Panc1 (cell line): ENCODE results near the gene CCDC60. TPM values are rescaled to one million over a fixed set of nuclear protein-coding genes. Genes with fewer than 3 reads are reported as not detected.

Experiments used
- ATAC-seq: fragments of 200-7000 bp; cut with Tn5 transposase; 2 replicates; pipeline ENCODE4 v1.9.1; 2020; ENCODE audit warnings: mild to moderate bottlenecking, moderate library complexity
- BruUV-seq: library from RNA; stranded (reverse); fragments of 400-500 nt; replicated peaks from 2 replicates; lab custom pipeline; 2021; lab: Mats Ljungman, UMichigan
- CTCF ChIA-PET: fragments of 300-600 bp; sonication (Branson Sonifier 250); formaldehyde crosslinking; loops from one replicate; lab custom pipeline; 2022; ENCODE audit warnings: antibody characterized with exemption; lab: Charles Lee
- POLR2A ChIA-PET: fragments of 300-600 bp; sonication (Branson Sonifier 250); formaldehyde crosslinking; loops from one replicate; lab custom pipeline; 2022; ENCODE audit warnings: antibody characterized with exemption; lab: Charles Lee
- DNase-seq: peaks from one replicate; pipeline ENCODE4 v3.0.0-alpha.2; 2010; ENCODE audit warnings: low read depth, low spot score
- H3K27ac ChIP-seq: 2 replicates; pipeline ENCODE4 v1.5.1; 2011; ENCODE audit warnings: mild to moderate bottlenecking, low read length, inconsistent platforms
- H3K27me3 ChIP-seq: fragments of 200-500 bp; sonication (Bioruptor generic); 2 replicates; pipeline ENCODE4 v1.6.0; 2014; ENCODE audit warnings: low read length, inconsistent platforms; ENCODE audit not compliant: control insufficient read depth, insufficient read depth
- H3K36me3 ChIP-seq: fragments of 200-500 bp; sonication (Bioruptor generic); 2 replicates; pipeline ENCODE4 v1.5.1; 2014; ENCODE audit warnings: inconsistent platforms, mild to moderate bottlenecking, low read length, moderate library complexity; ENCODE audit not compliant: control insufficient read depth, insufficient read depth
- H3K4me1 ChIP-seq: 2 replicates; pipeline ENCODE4 v1.5.1; 2011; ENCODE audit warnings: inconsistent platforms, mild to moderate bottlenecking, low read length, moderate library complexity; ENCODE audit not compliant: control insufficient read depth, insufficient read depth
- H3K4me3 ChIP-seq, 2 experiments: 2 replicates each; pipeline ENCODE4 v1.5.1; 2011 to 2012; ENCODE audit warnings: low read depth in 2 of 2, low read length in 2 of 2, mild to moderate bottlenecking in 2 of 2, inconsistent platforms in 1 of 2, moderate library complexity in 1 of 2
- H3K9me3 ChIP-seq: fragments of 200-500 bp; sonication (Bioruptor generic); 2 replicates; pipeline ENCODE4 v1.5.1; 2014; ENCODE audit warnings: low read depth, mild to moderate bottlenecking, inconsistent platforms, low read length, moderate library complexity; ENCODE audit not compliant: control insufficient read depth, insufficient read depth
- POLR2AphosphoS5 ChIP-seq: IDR thresholded peaks from 2 replicates; pipeline ENCODE4 v1.6.1; 2012; ENCODE audit warnings: mild to moderate bottlenecking, low read depth, low read length, moderate library complexity
- SIN3A ChIP-seq: IDR thresholded peaks from 2 replicates; pipeline ENCODE4 v1.6.1; 2012; ENCODE audit warnings: low read depth, mild to moderate bottlenecking, low read length, moderate library complexity, borderline replicate concordance; ENCODE audit not compliant: insufficient read depth
- TCF7L2 ChIP-seq: IDR thresholded peaks from 2 replicates; pipeline ENCODE4 v1.6.1; 2011; ENCODE audit warnings: mild to moderate bottlenecking, low read depth, low read length, inconsistent platforms
- in situ Hi-C: cut with HindIII; loops from 2 replicates; pipeline ENCODE4 v1.10.0; 2016; ENCODE audit warnings: low sequenced_read_pairs, low pct_unique_long_range_greater_than_20kb
- intact Hi-C: fragments of 100-400 bp; cut with micrococcal nuclease; formaldehyde crosslinking; loops from one replicate; pipeline ENCODE4 v1.10.0; 2022; ENCODE audit not compliant: unreplicated experiment
- total RNA-seq: library from RNA; stranded (reverse); gene quantifications from one replicate; pipeline ENCODE4 v1.2.1, GENCODE V29; 2021; ENCODE audit not compliant: unreplicated experiment
- TF ChIP-seq, protein P1 (sequence below), 2 experiments: IDR thresholded peaks; 2 replicates each; pipeline ENCODE4 v1.6.1; 2011 to 2012; ENCODE audit warnings: low read depth in 2 of 2, control low read depth in 1 of 2, low read length in 1 of 2, mild to moderate bottlenecking in 1 of 2, moderate library complexity in 1 of 2; ENCODE audit not compliant: insufficient read depth in 1 of 2
- TF ChIP-seq, protein P2 (sequence below): fragments of 450-650 bp; IDR thresholded peaks from 2 replicates; pipeline ENCODE4 v1.5.1; 2017; ENCODE audit warnings: mild to moderate bottlenecking

CCDC60 gene
- total RNA-seq, 1 experiment from 2014 or later = not detected

DNA sequence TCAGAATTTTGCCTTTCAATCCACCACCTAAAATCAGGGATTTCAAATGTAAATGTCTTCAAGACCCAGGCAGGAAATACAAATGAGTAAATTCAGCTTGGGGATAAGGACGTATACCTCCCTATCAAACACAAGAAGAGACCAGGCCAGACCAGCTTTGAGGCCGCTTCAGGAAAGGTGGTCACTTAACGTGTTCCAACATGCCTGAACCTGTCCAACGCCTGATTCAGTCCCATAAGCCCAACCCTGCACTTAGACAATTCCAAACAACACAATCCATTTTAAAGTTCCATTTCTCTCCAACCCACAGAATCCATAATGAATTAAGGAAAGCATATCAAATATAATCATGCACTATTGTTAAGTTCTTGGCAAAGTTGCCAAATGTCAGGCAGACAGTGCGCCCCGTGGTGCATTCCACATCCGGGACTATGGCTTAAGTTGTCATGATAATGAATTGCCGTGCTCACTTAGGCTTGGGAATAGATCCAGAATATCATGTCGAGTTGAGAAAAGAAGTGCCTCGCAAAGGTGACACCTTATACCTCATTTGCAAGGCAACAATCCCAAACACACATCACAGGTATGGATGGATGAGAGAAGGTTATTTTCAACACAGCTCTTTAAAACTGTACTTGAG is 35.5 kb downstream of the CCDC60 start:
- intact Hi-C loops = no loop called here
- Histone ChIP-seq H3K27ac (no peak overlapping the region), H3K4me1 (no peaks in the 10 kb centered on the region), H3K9me3 (no peaks in the 10 kb centered on the region), H3K4me3 (no peak overlapping the region), H3K36me3 (no peaks in the 10 kb centered on the region), H3K27me3 (peaks cover 11% of the 10 kb centered on the region)
- no peak for DNase-seq
- ChIA-PET POLR2A (no interaction called here), CTCF (no interaction called here)
- no peak for ATAC-seq
- BruUV-seq = no TSS peak
- in situ Hi-C loops = no loop called here
- TF ChIP-seq POLR2AphosphoS5 (no peak), TCF7L2 (no peak), SIN3A (no peak)
- TF ChIP-seq, protein P1, sequence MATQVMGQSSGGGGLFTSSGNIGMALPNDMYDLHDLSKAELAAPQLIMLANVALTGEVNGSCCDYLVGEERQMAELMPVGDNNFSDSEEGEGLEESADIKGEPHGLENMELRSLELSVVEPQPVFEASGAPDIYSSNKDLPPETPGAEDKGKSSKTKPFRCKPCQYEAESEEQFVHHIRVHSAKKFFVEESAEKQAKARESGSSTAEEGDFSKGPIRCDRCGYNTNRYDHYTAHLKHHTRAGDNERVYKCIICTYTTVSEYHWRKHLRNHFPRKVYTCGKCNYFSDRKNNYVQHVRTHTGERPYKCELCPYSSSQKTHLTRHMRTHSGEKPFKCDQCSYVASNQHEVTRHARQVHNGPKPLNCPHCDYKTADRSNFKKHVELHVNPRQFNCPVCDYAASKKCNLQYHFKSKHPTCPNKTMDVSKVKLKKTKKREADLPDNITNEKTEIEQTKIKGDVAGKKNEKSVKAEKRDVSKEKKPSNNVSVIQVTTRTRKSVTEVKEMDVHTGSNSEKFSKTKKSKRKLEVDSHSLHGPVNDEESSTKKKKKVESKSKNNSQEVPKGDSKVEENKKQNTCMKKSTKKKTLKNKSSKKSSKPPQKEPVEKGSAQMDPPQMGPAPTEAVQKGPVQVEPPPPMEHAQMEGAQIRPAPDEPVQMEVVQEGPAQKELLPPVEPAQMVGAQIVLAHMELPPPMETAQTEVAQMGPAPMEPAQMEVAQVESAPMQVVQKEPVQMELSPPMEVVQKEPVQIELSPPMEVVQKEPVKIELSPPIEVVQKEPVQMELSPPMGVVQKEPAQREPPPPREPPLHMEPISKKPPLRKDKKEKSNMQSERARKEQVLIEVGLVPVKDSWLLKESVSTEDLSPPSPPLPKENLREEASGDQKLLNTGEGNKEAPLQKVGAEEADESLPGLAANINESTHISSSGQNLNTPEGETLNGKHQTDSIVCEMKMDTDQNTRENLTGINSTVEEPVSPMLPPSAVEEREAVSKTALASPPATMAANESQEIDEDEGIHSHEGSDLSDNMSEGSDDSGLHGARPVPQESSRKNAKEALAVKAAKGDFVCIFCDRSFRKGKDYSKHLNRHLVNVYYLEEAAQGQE (IDR thresholded peaks at IDR 0.05; ENCODE audit: insufficient read depth in 1 of 2, low read depth in 2 of 2, low read length in 1 of 2) = no peak
- TF ChIP-seq, protein P2, sequence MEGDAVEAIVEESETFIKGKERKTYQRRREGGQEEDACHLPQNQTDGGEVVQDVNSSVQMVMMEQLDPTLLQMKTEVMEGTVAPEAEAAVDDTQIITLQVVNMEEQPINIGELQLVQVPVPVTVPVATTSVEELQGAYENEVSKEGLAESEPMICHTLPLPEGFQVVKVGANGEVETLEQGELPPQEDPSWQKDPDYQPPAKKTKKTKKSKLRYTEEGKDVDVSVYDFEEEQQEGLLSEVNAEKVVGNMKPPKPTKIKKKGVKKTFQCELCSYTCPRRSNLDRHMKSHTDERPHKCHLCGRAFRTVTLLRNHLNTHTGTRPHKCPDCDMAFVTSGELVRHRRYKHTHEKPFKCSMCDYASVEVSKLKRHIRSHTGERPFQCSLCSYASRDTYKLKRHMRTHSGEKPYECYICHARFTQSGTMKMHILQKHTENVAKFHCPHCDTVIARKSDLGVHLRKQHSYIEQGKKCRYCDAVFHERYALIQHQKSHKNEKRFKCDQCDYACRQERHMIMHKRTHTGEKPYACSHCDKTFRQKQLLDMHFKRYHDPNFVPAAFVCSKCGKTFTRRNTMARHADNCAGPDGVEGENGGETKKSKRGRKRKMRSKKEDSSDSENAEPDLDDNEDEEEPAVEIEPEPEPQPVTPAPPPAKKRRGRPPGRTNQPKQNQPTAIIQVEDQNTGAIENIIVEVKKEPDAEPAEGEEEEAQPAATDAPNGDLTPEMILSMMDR = no peak

DNA sequence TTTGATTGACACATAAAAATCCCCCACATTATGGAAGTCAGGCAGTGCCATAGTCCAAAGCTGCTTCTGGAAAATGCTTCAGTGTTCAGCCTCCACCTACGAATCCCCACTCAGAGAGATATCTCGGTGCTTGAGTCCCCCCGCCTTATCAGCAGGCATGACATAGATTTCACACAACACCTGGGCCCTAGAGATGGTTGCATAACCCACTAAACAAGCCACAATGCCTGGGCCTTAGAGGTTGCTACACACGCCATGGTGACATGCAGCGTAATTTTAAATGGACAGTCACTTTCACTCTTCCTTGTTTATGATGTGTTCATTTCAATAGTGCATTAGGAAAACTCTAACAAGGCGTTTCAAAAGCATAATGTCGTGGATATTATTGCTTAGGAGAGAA is 38.0 kb downstream of the CCDC60 start:
- ATAC-seq = no peak
- no TSS peak for BruUV-seq
- intact Hi-C loops = no loop called here
- Histone ChIP-seq H3K4me3 (no peak overlapping the region), H3K27ac (no peak overlapping the region), H3K9me3 (no peaks in the 10 kb centered on the region), H3K27me3 (peaks cover 7% of the 10 kb centered on the region), H3K36me3 (no peaks in the 10 kb centered on the region), H3K4me1 (no peaks in the 10 kb centered on the region)
- POLR2A ChIA-PET = no interaction called here
- no peak for DNase-seq
- CTCF ChIA-PET = no interaction called here
- in situ Hi-C loops = no loop called here
- TF ChIP-seq, protein P2 = no peak
- TF ChIP-seq, protein P1 (IDR thresholded peaks at IDR 0.05; ENCODE audit: insufficient read depth in 1 of 2, low read depth in 2 of 2, low read length in 1 of 2) = no peak
- TF ChIP-seq TCF7L2 (no peak), POLR2AphosphoS5 (no peak)
